ENCODE data around the gene FADS6. TPM values are rescaled to one million over a fixed set of nuclear protein-coding genes. Genes with fewer than 3 reads are reported as not detected.
A peak's percentile ranks its signal among the peaks of the same experiment; 100 is the strongest.

Gene FADS6
- 0.14 to 0.85 TPM in 2 of 3 replicates, not detected in the other for total RNA-seq

DNA sequence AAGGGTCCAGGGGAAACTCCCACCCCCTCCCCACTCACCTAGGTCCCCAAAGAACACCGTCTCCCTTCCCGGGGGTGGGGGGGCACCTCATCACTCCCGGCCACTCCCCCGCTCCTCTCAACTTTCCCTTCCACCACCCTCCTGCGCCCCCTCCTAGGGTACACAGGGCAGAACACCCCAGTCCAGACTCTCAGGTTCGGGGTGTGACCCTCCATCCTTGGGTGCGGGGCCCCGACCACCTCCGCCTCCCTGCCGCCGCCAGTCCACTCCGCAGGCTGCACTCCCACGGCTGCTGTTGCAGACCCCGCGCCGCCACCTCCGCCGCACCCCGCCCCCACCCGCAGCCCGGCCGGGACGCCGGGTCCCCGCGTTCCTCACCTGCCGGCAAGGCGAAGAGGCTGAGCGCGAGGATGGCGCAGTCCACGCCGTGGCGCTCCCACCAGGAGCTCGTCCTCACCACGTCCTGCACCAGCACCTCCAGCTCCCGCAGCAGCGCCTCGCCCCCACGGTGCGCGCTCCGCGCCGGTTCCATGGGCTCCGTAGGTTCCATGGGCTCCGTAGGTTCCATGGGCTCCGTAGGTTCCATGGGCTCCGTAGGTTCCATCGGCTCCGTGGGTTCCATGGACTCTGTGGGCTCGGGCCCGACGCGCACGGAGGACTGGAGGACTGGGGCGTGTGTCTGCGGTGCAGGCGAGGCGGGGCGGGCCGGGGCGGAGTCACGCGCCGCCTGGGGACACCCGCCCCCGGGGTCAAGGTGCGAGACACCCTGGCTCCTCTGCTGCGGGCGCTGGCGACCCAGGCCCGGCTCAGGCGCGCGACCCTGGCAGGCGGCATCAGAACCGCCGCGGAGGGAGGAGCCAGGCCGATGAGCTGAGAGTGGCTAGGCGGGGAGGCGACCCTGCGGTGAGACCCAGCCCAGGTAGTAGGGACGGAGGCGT lies at the start of gene FADS6:
TSS of gene FADS6 (minus strand) at position 660 of the 938 bp plus-strand sequence. CDS start at position 622, 38 bp downstream.
- H3K27ac Mint-ChIP-seq, result no peak within 1 kb of the TSS

DNA sequence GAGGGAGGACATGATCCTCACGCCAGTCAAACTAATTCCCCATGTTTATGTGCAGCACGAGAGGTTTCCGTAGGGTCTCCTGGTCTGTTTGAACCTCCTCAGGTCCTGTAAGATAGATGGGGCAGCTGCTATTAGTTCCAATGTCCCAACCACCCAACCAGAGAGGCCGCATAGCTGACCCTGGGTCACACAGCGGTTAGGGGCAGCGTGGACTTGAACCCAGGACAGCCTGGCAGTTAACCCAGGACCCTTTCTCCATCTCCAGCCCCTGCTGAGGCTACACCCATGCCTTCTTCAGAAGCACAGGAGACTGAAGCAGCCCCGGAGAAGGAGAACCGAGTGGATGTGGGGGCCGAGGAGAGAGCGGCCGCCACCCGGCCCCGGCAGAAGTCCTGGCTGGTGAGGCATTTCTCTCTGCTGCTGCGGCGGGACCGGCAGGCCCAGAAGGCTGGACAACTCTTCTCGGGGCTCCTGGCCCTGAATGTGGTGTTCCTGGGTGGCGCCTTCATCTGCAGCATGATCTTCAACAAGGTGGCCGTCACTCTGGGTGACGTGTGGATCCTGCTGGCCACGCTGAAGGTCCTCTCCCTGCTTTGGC lies 47.8 kb upstream of the FADS6 start:
- no peaks in the 10 kb centered on the region for H3K36me3 Mint-ChIP-seq
- no peak for DNase-seq (ENCODE audit: low spot score in 2 of 2, unreplicated experiment in 2 of 2)
- no peak overlapping the region for H3K4me3 Mint-ChIP-seq
- H3K9me3 Mint-ChIP-seq, result no peaks in the 10 kb centered on the region
- no peaks in the 10 kb centered on the region for H3K4me1 Mint-ChIP-seq
- TF ChIP-seq, protein P1, sequence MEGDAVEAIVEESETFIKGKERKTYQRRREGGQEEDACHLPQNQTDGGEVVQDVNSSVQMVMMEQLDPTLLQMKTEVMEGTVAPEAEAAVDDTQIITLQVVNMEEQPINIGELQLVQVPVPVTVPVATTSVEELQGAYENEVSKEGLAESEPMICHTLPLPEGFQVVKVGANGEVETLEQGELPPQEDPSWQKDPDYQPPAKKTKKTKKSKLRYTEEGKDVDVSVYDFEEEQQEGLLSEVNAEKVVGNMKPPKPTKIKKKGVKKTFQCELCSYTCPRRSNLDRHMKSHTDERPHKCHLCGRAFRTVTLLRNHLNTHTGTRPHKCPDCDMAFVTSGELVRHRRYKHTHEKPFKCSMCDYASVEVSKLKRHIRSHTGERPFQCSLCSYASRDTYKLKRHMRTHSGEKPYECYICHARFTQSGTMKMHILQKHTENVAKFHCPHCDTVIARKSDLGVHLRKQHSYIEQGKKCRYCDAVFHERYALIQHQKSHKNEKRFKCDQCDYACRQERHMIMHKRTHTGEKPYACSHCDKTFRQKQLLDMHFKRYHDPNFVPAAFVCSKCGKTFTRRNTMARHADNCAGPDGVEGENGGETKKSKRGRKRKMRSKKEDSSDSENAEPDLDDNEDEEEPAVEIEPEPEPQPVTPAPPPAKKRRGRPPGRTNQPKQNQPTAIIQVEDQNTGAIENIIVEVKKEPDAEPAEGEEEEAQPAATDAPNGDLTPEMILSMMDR (IDR thresholded peaks at IDR 0.05; ENCODE audit: unreplicated experiment), result no peak
- H3K27ac Mint-ChIP-seq, result no peak overlapping the region
- peaks cover 89% of the 10 kb centered on the region for H3K27me3 Mint-ChIP-seq (ENCODE audit: low read depth)

More for the DNA sequence above, at the start of gene FADS6:
- peaks cover 73% of the 10 kb centered on the region for H3K27me3 Mint-ChIP-seq (ENCODE audit: low read depth)
- H3K4me3 Mint-ChIP-seq, result peak within 1 kb of the TSS; percentile 68
- peaks cover 3% of the 10 kb centered on the region for H3K4me1 Mint-ChIP-seq
- TF ChIP-seq, protein P1 (IDR thresholded peaks at IDR 0.05; ENCODE audit: unreplicated experiment), result no peak
- DNase-seq (ENCODE audit: low spot score in 2 of 2, unreplicated experiment in 2 of 2), result no peak
- no peaks in the 10 kb centered on the region for H3K36me3 Mint-ChIP-seq
- H3K9me3 Mint-ChIP-seq, result no peaks in the 10 kb centered on the region

DNA sequence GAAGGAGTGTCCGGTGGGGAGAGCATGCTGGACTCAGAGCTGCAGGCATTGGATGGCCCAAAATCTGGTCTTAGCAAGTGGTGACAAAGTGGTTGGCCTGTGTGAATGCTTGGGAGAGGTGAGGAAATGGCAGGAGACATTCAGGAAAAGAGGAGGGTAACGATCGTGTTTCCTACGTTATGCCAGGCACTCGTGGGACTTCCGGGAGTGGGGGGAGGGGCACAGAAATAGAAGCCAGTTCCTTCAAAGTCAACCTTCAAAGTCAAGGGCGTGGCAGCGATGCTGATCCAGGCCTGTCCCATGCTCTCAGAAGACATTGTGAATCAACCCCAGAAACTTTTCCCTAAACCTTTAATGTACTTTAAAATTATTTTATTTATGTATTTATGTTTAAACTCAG lies 46.1 kb upstream of the FADS6 start:
- Mint-ChIP-seq H3K27ac (no peak overlapping the region), H3K27me3 (ENCODE audit: low read depth) (peaks cover 89% of the 10 kb centered on the region), H3K4me1 (peaks cover 2% of the 10 kb centered on the region), H3K36me3 (no peaks in the 10 kb centered on the region), H3K4me3 (no peak overlapping the region), H3K9me3 (no peaks in the 10 kb centered on the region)
- TF ChIP-seq, protein P1 (IDR thresholded peaks at IDR 0.05; ENCODE audit: unreplicated experiment), result no peak
- no peak for DNase-seq (ENCODE audit: low spot score in 2 of 2, unreplicated experiment in 2 of 2)

DNA sequence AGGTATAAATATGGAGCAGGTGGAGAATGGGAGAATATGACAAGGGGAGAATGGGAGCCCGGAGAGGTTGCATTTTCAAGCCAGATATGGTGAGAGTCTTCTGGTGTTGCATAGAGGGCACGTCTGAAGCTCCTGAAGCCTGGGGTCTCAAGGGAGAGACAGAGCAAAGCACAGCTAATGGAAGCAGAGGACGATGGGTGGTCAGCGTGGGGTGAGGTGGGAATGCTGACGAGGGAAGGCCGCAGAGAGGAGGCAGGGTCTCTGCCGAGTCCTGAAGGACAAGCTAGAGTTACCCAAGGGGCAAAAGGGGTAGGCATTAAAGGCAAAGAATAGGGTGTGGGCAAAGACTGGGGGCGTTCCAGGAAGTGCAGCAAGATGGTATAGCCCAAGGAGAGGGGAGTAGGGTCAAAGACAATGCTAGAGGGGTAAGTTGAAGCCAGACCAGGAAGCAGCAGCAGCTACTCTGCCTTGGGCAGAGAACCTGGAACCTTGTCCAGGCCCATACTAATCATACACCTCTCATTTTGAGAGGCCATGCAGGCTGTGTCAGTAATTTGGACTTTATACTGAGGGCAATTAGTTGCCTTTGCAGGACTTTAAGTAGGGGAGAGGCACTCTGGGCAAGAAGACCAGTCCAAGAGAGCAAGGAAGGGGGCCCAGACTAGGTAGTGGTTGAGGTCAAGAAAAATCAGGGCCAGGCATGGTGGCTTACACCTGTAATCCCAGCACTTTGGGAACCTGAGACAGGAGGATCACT lies 44.9 kb upstream of the FADS6 start:
- H3K9me3 Mint-ChIP-seq, result no peaks in the 10 kb centered on the region
- no peak for DNase-seq (ENCODE audit: low spot score in 2 of 2, unreplicated experiment in 2 of 2)
- H3K36me3 Mint-ChIP-seq, result no peaks in the 10 kb centered on the region
- no peak overlapping the region for H3K4me3 Mint-ChIP-seq
- no peak overlapping the region for H3K27ac Mint-ChIP-seq
- TF ChIP-seq, protein P1 (IDR thresholded peaks at IDR 0.05; ENCODE audit: unreplicated experiment), result no peak
- peaks cover 88% of the 10 kb centered on the region for H3K27me3 Mint-ChIP-seq (ENCODE audit: low read depth)
- H3K4me1 Mint-ChIP-seq, result peaks cover 2% of the 10 kb centered on the region
